Cortex of kidney (tissue), 1 donor: ENCODE measurements around the gene TGM4.

Experiments used
- DNase-seq: peaks from one replicate; lab custom pipeline; 2025; lab: John Stamatoyannopoulos, UW

TGM4 gene

DNA sequence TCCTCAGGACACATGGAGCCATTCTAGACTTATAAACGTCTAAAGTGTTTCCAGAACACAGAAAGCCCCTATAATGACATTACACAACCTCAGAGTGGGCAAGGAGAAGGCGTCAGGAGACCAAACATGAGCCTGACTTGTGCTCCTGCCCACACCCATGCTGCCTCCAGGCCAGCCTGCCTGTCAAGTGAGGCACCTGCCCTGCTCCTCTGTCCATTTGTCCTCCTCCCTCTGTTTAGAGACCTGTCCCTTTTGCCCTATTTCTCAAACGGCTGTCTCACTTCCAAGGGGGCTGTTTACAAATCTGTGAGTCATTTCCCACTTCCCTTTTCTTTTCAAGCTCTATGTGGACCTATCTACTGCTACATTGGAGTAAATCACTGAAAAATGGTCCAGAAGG, 80.6 kb downstream of the TGM4 start:
- no peak for DNase-seq

DNA sequence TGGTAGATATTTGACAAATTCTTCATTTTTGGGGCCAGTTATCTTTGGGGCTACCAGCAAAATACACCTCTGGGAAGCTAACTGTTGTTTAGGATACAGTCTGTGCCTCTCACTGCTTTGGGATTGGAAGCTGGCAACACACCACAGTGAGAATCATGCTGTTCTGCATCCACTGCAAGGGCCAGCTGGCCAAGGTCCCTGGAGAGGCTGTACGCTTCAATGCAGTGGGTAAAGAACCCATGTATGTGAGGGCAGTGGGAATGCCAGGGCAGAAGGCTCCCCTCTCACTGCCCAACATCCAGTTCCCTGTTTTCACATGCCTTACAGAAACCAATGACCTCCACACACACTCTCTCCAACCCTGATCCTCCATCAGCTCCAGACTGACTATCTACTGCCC, 81.5 kb downstream of the TGM4 start:
- DNase-seq = no peak

GRCh38 chr3:44957986-44958385, 83.6 kb downstream of the TGM4 start:
- DNase-seq = no peak

- DNase-seq = no peak
Observed at GRCh38 chr3:44958386-44958785, 84.0 kb downstream of the TGM4 start.

DNA sequence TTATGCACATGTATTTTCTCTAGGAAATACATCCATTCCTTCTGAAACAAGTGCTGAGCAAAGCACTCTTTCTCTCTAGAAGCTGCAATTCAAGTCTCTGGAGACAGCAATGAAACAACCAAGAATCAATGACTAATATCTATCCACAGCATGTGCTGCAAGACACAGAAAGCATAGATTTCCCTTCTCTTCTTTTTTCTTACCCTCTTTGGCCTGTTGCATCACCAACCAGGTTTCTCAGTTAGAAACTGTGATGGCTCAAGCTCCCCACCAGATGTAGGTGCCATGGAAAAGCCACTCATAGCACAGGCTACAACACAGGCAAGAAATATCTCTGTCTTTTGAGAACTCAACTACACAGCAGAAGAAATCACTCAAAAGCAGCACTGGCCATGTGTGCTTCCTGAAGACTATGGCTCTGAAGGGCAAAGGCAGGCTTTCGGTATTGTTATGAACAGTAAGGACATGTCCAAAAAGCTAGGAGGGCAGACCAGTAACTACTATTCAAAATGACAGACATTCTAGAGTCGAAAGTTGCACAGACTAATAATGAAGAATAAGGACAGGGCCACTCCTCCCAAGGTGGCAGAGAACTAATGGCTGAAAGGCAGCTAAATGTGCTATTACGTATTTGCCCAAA, 86.1 kb downstream of the TGM4 start:
- no peak for DNase-seq

DNA sequence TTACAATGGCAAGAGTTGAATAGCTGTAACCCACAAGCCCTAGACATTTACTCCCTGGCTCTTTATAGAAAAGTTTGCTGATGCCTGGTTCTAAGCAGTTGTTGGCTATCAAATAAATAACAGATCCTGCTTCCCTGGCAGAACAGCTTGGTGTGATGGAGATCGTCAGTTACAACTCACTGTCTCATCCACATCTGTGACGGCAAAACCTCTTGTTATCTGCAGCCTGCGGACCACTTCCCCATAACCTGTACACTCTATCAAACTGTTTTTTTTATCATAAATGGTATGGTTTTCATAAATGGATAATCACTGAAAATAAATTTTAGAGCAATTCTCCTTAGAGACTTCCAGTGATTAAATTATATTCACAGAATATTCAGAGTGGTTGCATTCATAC, 87.5 kb downstream of the TGM4 start:
- DNase-seq = no peak

DNA sequence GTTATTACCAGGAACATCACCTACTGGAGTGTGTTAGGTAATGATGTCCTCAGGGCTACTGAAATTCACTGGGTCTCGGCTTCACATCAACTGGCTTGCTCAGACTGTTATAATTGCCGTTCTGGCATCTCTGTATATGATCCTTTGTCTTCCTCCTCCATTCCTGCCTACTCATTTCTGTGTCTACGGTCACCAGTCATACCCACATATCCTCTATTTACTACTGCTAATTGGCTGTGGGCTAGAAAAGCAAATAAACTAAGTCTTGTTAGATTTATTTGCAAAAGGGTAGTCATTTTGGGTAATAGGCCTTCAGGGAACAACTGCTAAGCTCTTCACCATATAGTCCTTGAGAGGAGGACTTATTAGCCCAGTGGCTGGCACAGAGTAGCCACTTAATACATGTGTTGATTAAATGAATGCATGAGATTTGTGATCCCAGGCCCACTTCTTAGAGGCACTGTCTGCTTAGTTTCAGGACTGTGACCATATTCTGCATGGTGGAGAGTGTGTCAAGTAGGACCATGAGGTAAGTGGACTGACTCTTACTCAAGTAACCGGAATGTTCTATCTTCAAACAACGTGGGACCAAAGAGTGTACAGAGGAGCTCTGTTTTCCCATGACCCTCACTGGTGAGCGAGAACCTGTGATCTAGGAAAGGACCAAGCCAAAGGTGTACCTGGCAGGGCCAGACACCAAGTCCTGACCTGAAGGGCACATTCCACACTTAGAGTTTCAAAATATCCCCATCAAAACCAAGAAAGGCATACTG, 88.4 kb downstream of the TGM4 start:
- DNase-seq = no peak

GRCh38 chr3:44963571-44964325, 89.3 kb downstream of the TGM4 start:
- no peak for DNase-seq
